KMS-11 (cell line): ENCODE results near the gene ZNF774.

Source experiments
- H2AFZ ChIP-seq: fragments of 200-600 bp; sonication (generic); 2 replicates; pipeline ENCODE4 v1.6.1; 2016; ENCODE audit warnings: antibody characterized with exemption, mixed run types, low read depth
- H3K27ac ChIP-seq: fragments of 200-600 bp; sonication (generic); 2 replicates; pipeline ENCODE4 v1.6.1; 2016; ENCODE audit warnings: mild to moderate bottlenecking, mixed run types
- H3K27me3 ChIP-seq: fragments of 200-600 bp; sonication (generic); 2 replicates; pipeline ENCODE4 v1.6.1; 2017; ENCODE audit warnings: mild to moderate bottlenecking, low read depth, mixed run types, moderate library complexity; ENCODE audit not compliant: insufficient read depth
- H3K36me3 ChIP-seq: fragments of 200-600 bp; sonication (generic); 2 replicates; pipeline ENCODE4 v1.6.1; 2017; ENCODE audit warnings: mild to moderate bottlenecking, mixed run types; ENCODE audit not compliant: insufficient read depth
- H3K4me1 ChIP-seq: fragments of 200-600 bp; sonication (generic); 2 replicates; pipeline ENCODE4 v1.6.1; 2016; ENCODE audit warnings: mild to moderate bottlenecking, low read depth, mixed run types; ENCODE audit not compliant: poor library complexity, severe bottlenecking
- H3K4me2 ChIP-seq: fragments of 200-600 bp; sonication (generic); 2 replicates; pipeline ENCODE4 v1.7.0; 2016; ENCODE audit warnings: mild to moderate bottlenecking, mixed run types
- H3K4me3 ChIP-seq: fragments of 200-600 bp; sonication (generic); IDR thresholded peaks from 2 replicates; pipeline ENCODE4 v1.6.1; 2017; ENCODE audit warnings: low read depth, low read length, mixed read lengths; ENCODE audit not compliant: insufficient read depth
- H3K79me2 ChIP-seq: fragments of 200-600 bp; sonication (generic); 2 replicates; pipeline ENCODE4 v1.6.1; 2016; ENCODE audit warnings: low read depth, mixed run types; ENCODE audit not compliant: insufficient read depth
- H3K9ac ChIP-seq: fragments of 200-600 bp; sonication (generic); 2 replicates; pipeline ENCODE4 v1.6.1; 2016; ENCODE audit warnings: mild to moderate bottlenecking, mixed run types
- H4K20me1 ChIP-seq: fragments of 200-600 bp; sonication (generic); 2 replicates; pipeline ENCODE4 v1.6.1; 2016; ENCODE audit warnings: mild to moderate bottlenecking, mixed run types; ENCODE audit not compliant: insufficient read depth
- CTCF ChIP-seq: fragments of 200-600 bp; sonication (generic); conservative IDR thresholded peaks from 2 replicates; pipeline ENCODE4 v1.6.1; 2017; ENCODE audit warnings: low read depth, mild to moderate bottlenecking, antibody characterized with exemption, low read length, moderate library complexity, mixed read lengths

The ZNF774 gene

GRCh38 chr15:90320062-90320884, 31.8 kb upstream of the ZNF774 start:
- Histone ChIP-seq H3K4me3 (no peak overlapping the region), H3K27me3 (no peaks in the 10 kb centered on the region), H3K79me2 (no peaks in the 10 kb centered on the region), H3K27ac (no peak overlapping the region), H4K20me1 (no peaks in the 10 kb centered on the region), H3K4me1 (peaks cover 12% of the 10 kb centered on the region), H3K36me3 (no peaks in the 10 kb centered on the region), H2AFZ (peak overlapping the region; percentile 75), H3K9ac (no peak overlapping the region), H3K4me2 (peak overlapping the region; percentile 54)
- peak; percentile 93 for TF ChIP-seq CTCF

- H3K36me3 ChIP-seq: no peaks in the 10 kb centered on the region
- H3K27ac ChIP-seq: no peak overlapping the region
- H4K20me1 ChIP-seq: no peaks in the 10 kb centered on the region
- H3K9ac ChIP-seq: no peak overlapping the region
- H3K4me3 ChIP-seq: no peak overlapping the region
- no peaks in the 10 kb centered on the region for H3K79me2 ChIP-seq
- H3K4me2 ChIP-seq: no peak overlapping the region
- no peak for TF ChIP-seq CTCF
- no peaks in the 10 kb centered on the region for H3K27me3 ChIP-seq
- no peak overlapping the region for H2AFZ ChIP-seq
- peaks cover 12% of the 10 kb centered on the region for H3K4me1 ChIP-seq
These were observed 31.2 kb upstream of the ZNF774 start for GRCh38 chr15:90320885-90321278.

- no peak for TF ChIP-seq CTCF
- Histone ChIP-seq H3K4me1 (peaks cover 12% of the 10 kb centered on the region), H2AFZ (no peak overlapping the region), H3K27ac (no peak overlapping the region), H3K4me3 (no peak overlapping the region), H3K36me3 (no peaks in the 10 kb centered on the region), H4K20me1 (no peaks in the 10 kb centered on the region), H3K79me2 (no peaks in the 10 kb centered on the region), H3K4me2 (no peak overlapping the region), H3K27me3 (no peaks in the 10 kb centered on the region), H3K9ac (no peak overlapping the region)
These were observed 29.5 kb upstream of the ZNF774 start for GRCh38 chr15:90322538-90322937.

GRCh38 chr15:90325726-90326125, 26.4 kb upstream of the ZNF774 start:
- TF ChIP-seq CTCF: no peak
- no peak overlapping the region for H3K4me3 ChIP-seq
- no peaks in the 10 kb centered on the region for H3K4me1 ChIP-seq
- no peaks in the 10 kb centered on the region for H3K36me3 ChIP-seq
- H3K79me2 ChIP-seq: no peaks in the 10 kb centered on the region
- H2AFZ ChIP-seq: no peak overlapping the region
- no peak overlapping the region for H3K9ac ChIP-seq
- H4K20me1 ChIP-seq: no peaks in the 10 kb centered on the region
- no peak overlapping the region for H3K27ac ChIP-seq
- no peaks in the 10 kb centered on the region for H3K27me3 ChIP-seq
- no peak overlapping the region for H3K4me2 ChIP-seq
